BLaER1 treated with 17β-estradiol and CSF1 and Interleukin-3, amounts not matched to agents 10 nM and 100 nM (cell line): ENCODE measurements around the gene PPFIA4.

ENCODE experiments used
- H3K27ac ChIP-seq, 11 experiments: shearing (Covaris generic); formaldehyde crosslinking; 2 replicates each; pipeline ENCODE4 v1.8.1; 2022
- H3K27me3 ChIP-seq, 11 experiments: shearing (Covaris generic); formaldehyde crosslinking; 2 replicates each; pipeline ENCODE4 v1.8.1; 2022
- H3K36me3 ChIP-seq, 11 experiments: shearing (Covaris generic); formaldehyde crosslinking; 2 replicates each; pipeline ENCODE4 v1.8.1; 2022
- H3K4me1 ChIP-seq, 10 experiments: shearing (Covaris generic); formaldehyde crosslinking; 2 replicates each; pipeline ENCODE4 v1.8.1; 2022
- H3K4me2 ChIP-seq, 11 experiments: shearing (Covaris generic); formaldehyde crosslinking; 2 replicates each; pipeline ENCODE4 v1.8.1; 2022
- H3K4me3 ChIP-seq, 10 experiments: shearing (Covaris generic); formaldehyde crosslinking; 2 replicates each; pipeline ENCODE4 v1.8.1; 2022
- H3K9ac ChIP-seq, 11 experiments: shearing (Covaris generic); formaldehyde crosslinking; 2 replicates each; pipeline ENCODE4 v1.8.1; 2022
- H3K9me3 ChIP-seq, 11 experiments: shearing (Covaris generic); formaldehyde crosslinking; replicated peaks in 1 of 11; 2 replicates each; pipeline ENCODE4 v1.8.1; 2022
- H4K20me1 ChIP-seq, 11 experiments: shearing (Covaris generic); formaldehyde crosslinking; 2 replicates each; pipeline ENCODE4 v1.8.1; 2022
- Cebpa-rat ChIP-seq, 11 experiments: shearing (Covaris generic); IDR thresholded peaks; 2 replicates each; pipeline ENCODE4 v1.8.1; 2022

The PPFIA4 gene

GRCh38 chr1:203057911-203058675 is 31.8 kb downstream of the PPFIA4 start:
- Histone ChIP-seq H3K9me3 (no peaks in the 10 kb centered on the region), H3K4me1 (peaks cover 68 to 100% (median 100%) of the 10 kb centered on the region in 10 experiments), H3K4me2 (peak overlapping the region; percentile 72 to 95 (median 87)), H3K27me3 (peaks cover 0 to under 1% (median 0%) of the 10 kb centered on the region in 11 experiments; a peak in 1 of 22 replicates), H3K4me3 (peak overlapping the region in 3 of 10 experiments; percentile 4 to 47 (median 27); a peak in 4 of 20 replicates), H3K36me3 (peaks cover 0 to 57% (median 18%) of the 10 kb centered on the region in 11 experiments; a peak in 14 of 22 replicates), H4K20me1 (peaks cover 0 to 19% (median 0%) of the 10 kb centered on the region in 11 experiments; a peak in 5 of 22 replicates), H3K27ac (peak overlapping the region in 10 of 11 experiments; percentile 10 to 88 (median 78); a peak in 18 of 22 replicates), H3K9ac (peak overlapping the region in 9 of 11 experiments; percentile 1 to 74 (median 66); a peak in 17 of 22 replicates)
- TF ChIP-seq Cebpa-rat (IDR thresholded peaks at IDR 0.05), result no peak

GRCh38 chr1:203058676-203058935 is 32.3 kb downstream of the PPFIA4 start:
- Histone ChIP-seq H3K4me3 (peak overlapping the region in 4 of 10 experiments; percentile 20 to 53 (median 48); a peak in 2 of 20 replicates), H3K27me3 (no peaks in the 10 kb centered on the region), H3K4me2 (peak overlapping the region; percentile 72 to 95 (median 87)), H4K20me1 (peaks cover 0 to 19% (median 0%) of the 10 kb centered on the region in 11 experiments; a peak in 5 of 22 replicates), H3K9ac (peak overlapping the region in 9 of 11 experiments; percentile 1 to 74 (median 66); a peak in 17 of 22 replicates), H3K27ac (peak overlapping the region in 10 of 11 experiments; percentile 10 to 88 (median 78); a peak in 18 of 22 replicates), H3K9me3 (no peaks in the 10 kb centered on the region), H3K4me1 (peaks cover 73 to 100% (median 100%) of the 10 kb centered on the region in 10 experiments), H3K36me3 (peaks cover 0 to 53% (median 18%) of the 10 kb centered on the region in 11 experiments; a peak in 14 of 22 replicates)
- TF ChIP-seq Cebpa-rat (IDR thresholded peaks at IDR 0.05), result no peak

DNA sequence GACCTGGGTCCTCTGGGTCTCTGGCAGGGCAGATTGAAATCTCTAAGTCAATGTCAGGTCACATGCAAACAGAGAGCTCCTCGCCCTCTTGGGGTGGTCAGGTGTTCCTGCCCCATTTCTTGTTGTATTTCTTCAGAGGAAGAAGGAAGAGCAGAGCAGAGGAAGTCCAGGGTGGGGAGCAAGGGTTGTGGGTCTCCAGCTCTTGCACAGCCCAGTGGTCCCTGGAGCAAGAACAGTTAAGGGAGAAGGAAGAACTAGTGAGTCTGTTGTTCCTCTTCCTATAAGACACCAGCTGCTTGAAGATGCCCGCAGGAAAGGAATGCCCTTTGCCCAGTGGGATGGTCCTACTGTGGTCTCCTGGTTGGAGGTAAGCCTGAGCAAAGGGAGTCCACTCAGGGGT is 33.2 kb downstream of the PPFIA4 start:
- Histone ChIP-seq H4K20me1 (peaks cover 0 to 19% (median 0%) of the 10 kb centered on the region in 11 experiments; a peak in 5 of 22 replicates), H3K4me3 (peak overlapping the region in 4 of 10 experiments; percentile 29 to 53 (median 48); a peak in 8 of 20 replicates), H3K4me1 (peaks cover 75 to 100% (median 100%) of the 10 kb centered on the region in 10 experiments), H3K9me3 (no peaks in the 10 kb centered on the region), H3K36me3 (peaks cover 0 to 53% (median 20%) of the 10 kb centered on the region in 11 experiments; a peak in 15 of 22 replicates), H3K27ac (peak overlapping the region in 10 of 11 experiments; percentile 10 to 88 (median 78); a peak in 18 of 22 replicates), H3K9ac (peak overlapping the region in 9 of 11 experiments; percentile 27 to 74 (median 66); a peak in 16 of 22 replicates), H3K4me2 (peak overlapping the region; percentile 72 to 95 (median 87)), H3K27me3 (no peaks in the 10 kb centered on the region)
- TF ChIP-seq Cebpa-rat (IDR thresholded peaks at IDR 0.05), result peak in 3 of 11 experiments; percentile 15 to 34 (median 19); a peak in 2 of 22 replicates

DNA sequence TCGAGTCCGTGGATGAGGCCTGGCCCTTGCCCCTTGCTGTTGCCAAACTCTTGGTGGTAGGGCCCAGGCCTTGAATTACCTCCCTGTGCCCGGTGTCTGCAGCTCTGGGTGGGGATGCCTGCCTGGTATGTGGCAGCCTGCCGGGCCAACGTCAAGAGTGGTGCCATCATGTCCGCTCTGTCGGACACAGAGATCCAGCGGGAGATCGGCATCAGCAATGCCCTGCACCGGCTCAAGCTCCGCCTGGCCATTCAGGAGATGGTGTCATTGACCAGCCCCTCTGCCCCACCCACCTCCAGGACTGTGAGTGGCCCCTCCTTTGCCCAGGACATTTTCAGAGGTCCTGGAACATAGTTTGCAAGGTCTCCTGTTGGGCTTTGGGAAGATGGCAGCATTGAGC is 33.8 kb downstream of the PPFIA4 start:
- TF ChIP-seq Cebpa-rat (IDR thresholded peaks at IDR 0.05), result no peak
- Histone ChIP-seq H3K36me3 (peaks cover 0 to 53% (median 26%) of the 10 kb centered on the region in 11 experiments; a peak in 16 of 22 replicates), H3K27ac (peak overlapping the region in 9 of 11 experiments; percentile 47 to 88 (median 80); a peak in 17 of 22 replicates), H3K9ac (peak overlapping the region in 6 of 11 experiments; percentile 53 to 74 (median 66); a peak in 9 of 22 replicates), H3K4me2 (peak overlapping the region; percentile 72 to 95 (median 87)), H3K27me3 (no peaks in the 10 kb centered on the region), H4K20me1 (peaks cover 0 to 19% (median 0%) of the 10 kb centered on the region in 11 experiments; a peak in 5 of 22 replicates), H3K9me3 (no peaks in the 10 kb centered on the region), H3K4me3 (peak overlapping the region in 4 of 10 experiments; percentile 29 to 53 (median 48); a peak in 8 of 20 replicates), H3K4me1 (peaks cover 75 to 100% (median 100%) of the 10 kb centered on the region in 10 experiments)

- peak overlapping the region in 9 of 11 experiments; percentile 16 to 74 (median 59); a peak in 15 of 22 replicates for H3K9ac ChIP-seq
- H3K4me1 ChIP-seq, result peaks cover 52 to 100% (median 97%) of the 10 kb centered on the region in 10 experiments
- H3K36me3 ChIP-seq, result peaks cover 0 to 63% (median 38%) of the 10 kb centered on the region in 11 experiments; a peak in 17 of 22 replicates
- peaks cover 0 to 16% (median 0%) of the 10 kb centered on the region in 11 experiments; a peak in 5 of 22 replicates for H4K20me1 ChIP-seq
- TF ChIP-seq Cebpa-rat (IDR thresholded peaks at IDR 0.05), result no peak; a peak in 1 of 22 replicates
- H3K4me3 ChIP-seq, result peak overlapping the region in 1 of 10 experiments; percentile 9; a peak in 2 of 20 replicates
- H3K27me3 ChIP-seq, result peaks cover 0 to 18% (median 0%) of the 10 kb centered on the region in 11 experiments; a peak in 3 of 22 replicates
- peak overlapping the region; percentile 54 to 95 (median 80) for H3K4me2 ChIP-seq
- no peaks in the 10 kb centered on the region for H3K9me3 ChIP-seq
- H3K27ac ChIP-seq, result peak overlapping the region in 9 of 11 experiments; percentile 5 to 77 (median 69); a peak in 17 of 22 replicates
Observed at GRCh38 chr1:203063287-203063686, 37.0 kb downstream of the PPFIA4 start.

GRCh38 chr1:203065191-203065590 is 38.9 kb downstream of the PPFIA4 start:
- TF ChIP-seq Cebpa-rat (IDR thresholded peaks at IDR 0.05), result no peak
- H3K9me3 ChIP-seq, result no peaks in the 10 kb centered on the region
- peaks cover 0 to 18% (median 0%) of the 10 kb centered on the region in 11 experiments; a peak in 3 of 22 replicates for H3K27me3 ChIP-seq
- peak overlapping the region in 8 of 11 experiments; percentile 9 to 95 (median 85); a peak in 9 of 22 replicates for H3K4me2 ChIP-seq
- no peak overlapping the region for H3K4me3 ChIP-seq
- H3K36me3 ChIP-seq, result peaks cover 0 to 60% (median 37%) of the 10 kb centered on the region in 11 experiments; a peak in 17 of 22 replicates
- H4K20me1 ChIP-seq, result peaks cover 0 to 11% (median 0%) of the 10 kb centered on the region in 11 experiments; a peak in 2 of 22 replicates
- no peak overlapping the region; a peak in 1 of 22 replicates for H3K9ac ChIP-seq
- peak overlapping the region in 5 of 11 experiments; percentile 69 to 77 (median 75); a peak in 4 of 22 replicates for H3K27ac ChIP-seq
- peaks cover 52 to 100% (median 97%) of the 10 kb centered on the region in 10 experiments for H3K4me1 ChIP-seq

DNA sequence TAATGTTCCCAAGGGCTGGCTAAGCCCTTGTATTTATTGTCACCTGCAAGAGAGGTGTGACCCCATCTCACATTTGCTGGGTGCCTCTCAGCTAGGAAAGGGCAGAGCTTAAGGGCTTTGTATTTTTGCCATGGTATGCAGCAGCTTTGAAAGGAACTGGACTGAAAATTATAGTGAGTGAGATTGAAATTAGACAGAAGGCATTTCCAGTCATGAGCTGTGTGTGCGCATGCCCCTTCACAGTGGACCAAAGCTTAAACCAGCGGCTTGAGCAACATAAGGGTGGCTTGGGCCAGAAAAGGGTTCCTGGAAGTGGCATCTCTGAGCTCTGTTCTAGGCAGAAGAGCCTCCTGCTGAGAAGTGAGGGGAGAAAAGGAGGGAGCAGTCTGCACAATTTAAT is 39.7 kb downstream of the PPFIA4 start:
- no peak for TF ChIP-seq Cebpa-rat (IDR thresholded peaks at IDR 0.05)
- H4K20me1 ChIP-seq, result peaks cover 0 to 11% (median 0%) of the 10 kb centered on the region in 11 experiments; a peak in 2 of 22 replicates
- no peak overlapping the region; a peak in 1 of 22 replicates for H3K9ac ChIP-seq
- peaks cover 50 to 100% (median 97%) of the 10 kb centered on the region in 10 experiments for H3K4me1 ChIP-seq
- H3K27me3 ChIP-seq, result peaks cover 0 to 18% (median 0%) of the 10 kb centered on the region in 11 experiments; a peak in 3 of 22 replicates
- H3K27ac ChIP-seq, result peak overlapping the region in 6 of 11 experiments; percentile 1 to 88 (median 54); a peak in 6 of 22 replicates
- no peak overlapping the region for H3K4me3 ChIP-seq
- H3K9me3 ChIP-seq, result no peaks in the 10 kb centered on the region
- peaks cover 0 to 52% (median 29%) of the 10 kb centered on the region in 11 experiments; a peak in 17 of 22 replicates for H3K36me3 ChIP-seq
- peak overlapping the region in 6 of 11 experiments; percentile 2 to 93 (median 20); a peak in 6 of 22 replicates for H3K4me2 ChIP-seq

GRCh38 chr1:203066965-203067364 is 40.7 kb downstream of the PPFIA4 start:
- Histone ChIP-seq H3K4me3 (no peak overlapping the region), H3K27me3 (peaks cover 0 to 18% (median 0%) of the 10 kb centered on the region in 11 experiments; a peak in 3 of 22 replicates), H3K27ac (peak overlapping the region in 7 of 11 experiments; percentile 83 to 93 (median 87); a peak in 12 of 22 replicates), H4K20me1 (peaks cover 0 to 11% (median 0%) of the 10 kb centered on the region in 11 experiments; a peak in 2 of 22 replicates), H3K4me2 (peak overlapping the region in 10 of 11 experiments; percentile 82 to 97 (median 90); a peak in 18 of 22 replicates), H3K4me1 (peaks cover 48 to 100% (median 97%) of the 10 kb centered on the region in 10 experiments), H3K9ac (no peak overlapping the region), H3K9me3 (no peaks in the 10 kb centered on the region), H3K36me3 (peaks cover 4 to 52% (median 33%) of the 10 kb centered on the region in 11 experiments; a peak in 19 of 22 replicates)
- TF ChIP-seq Cebpa-rat (IDR thresholded peaks at IDR 0.05), result no peak
